HG03135 (cell line): ENCODE data around the gene AGO4.
"Not testable (repeated sequence)": the region's sequence is repeated elsewhere in the genome, so short reads cannot be mapped to it uniquely, and the experiment has no call there.

Source experiments
- ATAC-seq: cut with Tn5 transposase; IDR thresholded peaks from one replicate; pipeline ENCODE4 v1.9.1; 2021; ENCODE audit warnings: mild to moderate bottlenecking, moderate library complexity; ENCODE audit not compliant: unreplicated experiment

Gene AGO4

GRCh38 chr1:35863881-35864625 is 56.2 kb downstream of the AGO4 start:
- ATAC-seq, result no peak

DNA sequence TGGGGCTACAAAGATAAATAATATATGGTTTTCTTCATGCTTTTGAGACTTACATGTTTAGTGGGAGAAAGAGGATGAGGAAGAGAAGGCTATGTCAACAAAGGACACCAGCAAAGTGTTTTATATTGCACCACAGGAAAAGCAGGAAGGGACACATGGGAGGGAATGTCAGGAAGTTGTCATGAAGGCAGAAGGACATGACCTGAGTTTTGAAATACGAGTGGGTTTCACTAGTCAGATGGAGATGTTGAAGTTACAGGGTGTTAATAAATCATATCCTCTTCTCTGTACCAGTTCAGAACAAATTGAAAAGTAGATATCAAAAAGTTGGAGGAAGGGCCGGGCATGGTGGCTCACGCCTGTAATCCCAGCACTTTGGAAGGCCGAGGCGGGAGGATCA is 57.0 kb downstream of the AGO4 start:
- ATAC-seq, result no peak

GRCh38 chr1:35866991-35867390 is 59.2 kb downstream of the AGO4 start:
- ATAC-seq, result no peak

- not testable (repeated sequence) for ATAC-seq
Observed at GRCh38 chr1:35869245-35869950, 61.6 kb downstream of the AGO4 start.

- ATAC-seq, result no peak
Observed at GRCh38 chr1:35870651-35871309, 63.0 kb downstream of the AGO4 start.

GRCh38 chr1:35873243-35873750 is 65.5 kb downstream of the AGO4 start:
- no peak for ATAC-seq

DNA sequence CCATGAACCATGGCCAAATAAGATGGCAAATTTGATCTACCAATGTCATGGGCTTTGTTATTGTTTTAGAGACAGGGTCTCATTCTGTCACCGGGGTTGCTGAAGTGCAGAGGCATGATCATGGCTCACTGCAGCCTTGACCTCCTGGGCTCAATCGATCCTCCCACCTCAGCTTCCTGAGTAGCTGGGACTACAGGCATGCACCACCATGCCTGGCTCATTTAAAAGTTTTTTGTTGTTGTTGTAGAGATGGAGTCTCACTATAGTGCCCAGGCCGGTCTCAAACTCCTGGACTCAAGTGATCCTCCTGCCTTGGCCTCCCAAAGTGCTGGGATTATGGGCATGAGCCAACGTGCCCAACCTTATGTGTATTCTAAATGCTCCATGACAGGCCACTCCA is 66.3 kb downstream of the AGO4 start:
- not testable (repeated sequence) for ATAC-seq

- no peak for ATAC-seq
Observed at GRCh38 chr1:35876988-35877387, 69.2 kb downstream of the AGO4 start.

DNA sequence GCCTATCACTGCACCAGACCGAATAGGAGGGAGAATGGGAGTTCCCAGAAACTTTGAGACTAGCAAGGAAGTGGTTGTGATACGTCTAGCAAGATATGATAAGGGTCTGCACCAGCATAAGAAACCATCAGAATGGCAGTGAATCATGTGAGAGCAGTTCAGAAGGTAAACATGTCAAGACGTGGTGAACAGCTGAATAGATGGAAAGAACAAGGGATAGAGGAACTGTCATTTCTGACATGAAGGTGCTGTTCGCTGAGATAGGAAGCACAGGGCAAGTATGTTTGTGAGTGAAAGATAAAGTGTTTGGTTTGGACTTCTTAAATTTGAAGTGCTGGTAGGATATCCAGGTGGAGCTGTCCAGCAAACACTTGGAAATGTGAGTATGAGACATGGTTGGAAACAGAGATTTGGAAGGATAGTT is 74.0 kb downstream of the AGO4 start:
- ATAC-seq, result no peak

DNA sequence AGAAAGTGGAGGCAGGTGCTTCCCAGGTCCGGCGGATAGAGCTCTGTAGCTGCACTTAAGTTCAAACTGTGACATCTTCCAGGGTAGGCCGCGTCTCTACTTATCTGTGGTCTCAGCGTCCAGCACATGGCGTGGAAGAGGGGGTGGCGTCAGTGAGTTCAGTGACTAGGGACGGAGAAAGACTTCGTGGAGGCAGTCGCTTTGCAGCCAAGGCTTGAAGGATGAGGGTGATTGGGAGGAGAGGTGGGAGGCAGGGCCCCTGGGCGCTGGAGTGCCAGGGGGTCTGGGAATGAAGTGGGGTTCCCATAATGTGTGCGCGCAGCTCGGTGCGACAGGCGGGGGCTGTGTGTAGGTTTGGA is 74.7 kb downstream of the AGO4 start:
- no peak for ATAC-seq

DNA sequence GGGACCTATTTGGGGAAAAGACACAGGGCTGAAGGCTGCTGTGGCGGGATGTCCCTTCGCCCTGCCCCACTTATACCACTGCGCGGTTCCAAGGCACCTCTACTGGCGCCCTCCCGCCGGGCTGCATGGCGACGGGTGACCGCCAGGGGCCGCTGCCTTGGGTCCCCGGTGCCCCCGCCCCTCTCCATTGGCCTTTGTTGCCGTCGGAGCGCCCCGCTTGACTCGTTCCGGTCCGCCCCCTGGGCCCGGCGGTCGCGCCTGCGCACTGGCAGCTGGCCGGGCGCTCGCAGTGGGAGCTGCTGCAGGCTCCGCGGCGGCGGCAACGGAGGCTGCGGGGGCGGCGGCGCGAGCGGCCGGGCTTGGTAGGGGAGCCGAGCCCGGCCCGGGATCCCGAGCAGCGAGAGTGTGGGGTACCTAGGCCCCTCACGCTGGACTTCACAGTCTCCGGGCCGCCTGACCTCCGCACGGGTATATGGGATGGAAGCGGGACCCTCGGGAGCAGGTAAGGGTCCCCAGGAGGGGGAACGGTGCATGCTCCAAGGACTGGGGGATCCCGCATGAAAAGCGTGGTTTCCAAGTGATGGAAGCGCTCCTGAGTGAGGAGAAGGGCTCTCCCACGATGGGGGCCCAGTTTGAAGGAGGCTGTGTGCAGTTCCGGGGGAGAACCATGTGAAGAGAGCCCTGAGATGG is 75.3 kb downstream of the AGO4 start, which contains the start of gene AGO1:
TSS of gene AGO1 (plus strand) at position 265 of the 690 bp plus-strand sequence. CDS start at position 478, 213 bp downstream.
- peak; percentile 80 for ATAC-seq

GRCh38 chr1:35883635-35884101 is 75.9 kb downstream of the AGO4 start:
- ATAC-seq, result peak; percentile 5

DNA sequence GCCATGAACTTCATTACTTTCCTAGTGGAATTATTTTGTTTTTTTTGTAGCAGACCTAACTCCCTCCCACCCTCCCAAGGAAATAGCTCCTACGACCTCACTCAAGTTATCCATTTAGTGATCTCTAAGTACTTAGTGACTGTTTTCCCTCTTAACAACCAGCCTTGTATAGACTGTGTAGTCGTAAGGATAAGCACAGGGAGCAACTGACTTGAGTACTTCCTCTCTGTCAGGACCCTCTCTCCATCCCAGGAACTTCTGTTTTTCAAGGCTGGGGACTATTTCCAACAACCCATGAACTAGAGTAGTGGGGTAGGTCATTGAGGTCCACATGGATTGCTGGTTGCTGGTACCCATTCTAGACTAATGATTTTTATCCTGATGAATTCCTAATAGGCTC is 77.1 kb downstream of the AGO4 start:
- ATAC-seq, result no peak

- ATAC-seq, result no peak
Observed at GRCh38 chr1:35885961-35886558, 78.2 kb downstream of the AGO4 start.

DNA sequence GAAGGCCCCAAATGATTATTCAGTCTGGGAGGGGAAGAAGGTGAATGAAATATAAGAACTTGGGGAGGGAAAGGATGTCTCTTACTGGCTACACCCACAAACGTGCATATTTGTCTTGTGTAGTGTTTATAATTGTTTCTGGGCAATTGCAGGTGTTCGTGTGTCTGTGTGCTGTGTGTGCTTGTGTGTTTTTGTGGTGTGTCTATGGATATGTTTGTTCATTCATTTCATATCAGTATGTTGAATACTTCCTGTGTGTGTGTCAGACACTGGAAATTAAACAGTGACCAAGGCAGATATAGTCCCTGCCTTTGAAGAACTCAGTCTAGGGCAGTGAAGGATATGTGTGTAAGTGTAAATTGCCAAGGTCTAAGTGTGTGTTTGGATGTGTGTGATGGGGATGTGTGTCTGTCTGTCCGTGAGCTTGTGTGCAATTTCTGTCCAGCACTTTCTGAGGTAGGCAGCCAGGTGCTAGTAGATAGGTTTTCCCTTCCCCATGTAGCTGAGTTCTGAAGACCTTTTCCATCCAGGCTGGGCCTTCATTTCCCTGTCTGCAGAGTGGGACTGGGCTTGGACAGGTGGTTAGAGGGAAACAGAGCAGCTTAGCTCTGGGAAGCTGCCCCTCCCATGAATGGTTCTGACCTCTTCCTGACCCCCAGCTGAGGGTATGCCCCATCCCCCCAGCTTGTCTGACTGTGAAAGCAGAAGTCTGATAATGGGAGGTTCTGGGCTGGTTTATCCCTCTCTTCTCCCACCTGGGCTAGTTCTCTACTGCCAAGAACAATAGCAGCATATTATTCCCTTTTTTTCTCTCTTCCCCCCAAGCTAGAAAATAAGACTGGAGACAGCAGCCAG is 79.0 kb downstream of the AGO4 start:
- ATAC-seq, result no peak

DNA sequence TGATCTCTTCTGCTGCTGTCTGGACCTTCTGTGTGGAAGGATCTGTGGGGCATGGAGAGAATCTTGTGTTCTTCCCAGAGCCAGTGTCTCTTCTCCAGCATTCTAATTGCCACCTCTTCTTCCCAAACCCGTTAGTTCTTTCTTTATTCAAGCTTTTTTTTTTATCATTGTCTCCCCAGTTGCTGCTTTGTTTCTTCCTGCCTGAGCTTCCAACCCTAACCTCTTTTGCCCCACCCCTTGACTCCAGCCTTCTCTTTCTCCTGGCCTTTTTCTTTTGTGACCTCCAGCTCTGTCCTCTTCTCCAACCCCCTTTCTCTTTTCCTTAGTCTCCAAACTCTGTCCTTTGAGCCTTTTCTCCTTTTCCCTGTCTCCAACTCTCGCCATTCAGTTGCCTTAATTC is 79.7 kb downstream of the AGO4 start:
- no peak for ATAC-seq

DNA sequence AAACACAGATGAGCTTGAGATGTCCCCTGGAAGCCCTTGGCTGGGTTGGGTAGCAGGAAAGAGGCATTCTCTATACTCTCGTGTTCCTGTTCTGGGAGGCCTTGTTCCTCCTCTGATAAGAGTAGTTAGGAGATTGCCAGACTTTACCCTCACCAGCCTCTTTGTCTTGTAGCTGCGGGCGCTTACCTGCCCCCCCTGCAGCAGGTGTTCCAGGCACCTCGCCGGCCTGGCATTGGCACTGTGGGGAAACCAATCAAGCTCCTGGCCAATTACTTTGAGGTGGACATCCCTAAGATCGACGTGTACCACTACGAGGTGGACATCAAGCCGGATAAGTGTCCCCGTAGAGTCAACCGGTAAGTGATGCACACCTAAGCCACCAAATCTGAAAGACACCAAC is 80.4 kb downstream of the AGO4 start:
- ATAC-seq, result no peak

- ATAC-seq, result not testable (repeated sequence)
Observed at GRCh38 chr1:35888981-35889380, 81.2 kb downstream of the AGO4 start.

DNA sequence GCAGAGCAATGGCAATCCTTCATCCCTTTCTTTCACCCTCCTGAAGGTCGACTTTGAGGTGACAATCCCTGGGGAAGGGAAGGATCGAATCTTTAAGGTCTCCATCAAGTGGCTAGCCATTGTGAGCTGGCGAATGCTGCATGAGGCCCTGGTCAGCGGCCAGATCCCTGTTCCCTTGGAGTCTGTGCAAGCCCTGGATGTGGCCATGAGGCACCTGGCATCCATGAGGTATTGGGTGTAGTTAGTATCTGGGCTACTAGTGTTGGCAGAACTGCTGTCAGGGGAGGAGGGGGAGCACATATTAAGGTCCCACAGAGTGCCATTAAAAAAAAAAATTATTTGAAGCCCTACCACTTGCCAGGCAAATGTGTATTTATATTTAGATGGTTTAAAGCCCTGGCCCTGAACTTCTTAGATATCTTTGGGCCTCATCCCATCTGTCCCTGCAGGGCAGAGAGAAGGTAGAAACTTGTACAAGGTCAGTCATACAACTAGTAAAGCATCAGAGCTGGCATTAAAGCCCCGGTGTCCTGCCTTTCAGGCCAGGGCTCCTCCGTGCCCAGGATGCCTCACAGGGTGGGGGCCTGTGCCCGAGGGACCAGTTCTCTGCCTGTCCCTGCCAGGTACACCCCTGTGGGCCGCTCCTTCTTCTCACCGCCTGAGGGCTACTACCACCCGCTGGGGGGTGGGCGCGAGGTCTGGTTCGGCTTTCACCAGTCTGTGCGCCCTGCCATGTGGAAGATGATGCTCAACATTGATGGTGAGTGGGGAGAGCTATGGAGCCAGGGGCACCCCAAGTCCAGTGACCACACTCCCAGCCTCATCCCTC is 85.4 kb downstream of the AGO4 start:
- no peak for ATAC-seq
